HG02798 (cell line): ENCODE measurements around the gene PDE6A.
"Not testable (repeated sequence)": the region's sequence is repeated elsewhere in the genome, so short reads cannot be mapped to it uniquely, and the experiment has no call there.

Experiments used
- ATAC-seq: cut with Tn5 transposase; IDR thresholded peaks from one replicate; pipeline ENCODE4 v1.9.1; 2021; ENCODE audit warnings: mild to moderate bottlenecking; ENCODE audit not compliant: unreplicated experiment, poor library complexity

Gene PDE6A

GRCh38 chr5:149900390-149900789 is 44.2 kb downstream of the PDE6A start:
- ATAC-seq: no peak

GRCh38 chr5:149898811-149899210 is 45.8 kb downstream of the PDE6A start:
- ATAC-seq: no peak

DNA sequence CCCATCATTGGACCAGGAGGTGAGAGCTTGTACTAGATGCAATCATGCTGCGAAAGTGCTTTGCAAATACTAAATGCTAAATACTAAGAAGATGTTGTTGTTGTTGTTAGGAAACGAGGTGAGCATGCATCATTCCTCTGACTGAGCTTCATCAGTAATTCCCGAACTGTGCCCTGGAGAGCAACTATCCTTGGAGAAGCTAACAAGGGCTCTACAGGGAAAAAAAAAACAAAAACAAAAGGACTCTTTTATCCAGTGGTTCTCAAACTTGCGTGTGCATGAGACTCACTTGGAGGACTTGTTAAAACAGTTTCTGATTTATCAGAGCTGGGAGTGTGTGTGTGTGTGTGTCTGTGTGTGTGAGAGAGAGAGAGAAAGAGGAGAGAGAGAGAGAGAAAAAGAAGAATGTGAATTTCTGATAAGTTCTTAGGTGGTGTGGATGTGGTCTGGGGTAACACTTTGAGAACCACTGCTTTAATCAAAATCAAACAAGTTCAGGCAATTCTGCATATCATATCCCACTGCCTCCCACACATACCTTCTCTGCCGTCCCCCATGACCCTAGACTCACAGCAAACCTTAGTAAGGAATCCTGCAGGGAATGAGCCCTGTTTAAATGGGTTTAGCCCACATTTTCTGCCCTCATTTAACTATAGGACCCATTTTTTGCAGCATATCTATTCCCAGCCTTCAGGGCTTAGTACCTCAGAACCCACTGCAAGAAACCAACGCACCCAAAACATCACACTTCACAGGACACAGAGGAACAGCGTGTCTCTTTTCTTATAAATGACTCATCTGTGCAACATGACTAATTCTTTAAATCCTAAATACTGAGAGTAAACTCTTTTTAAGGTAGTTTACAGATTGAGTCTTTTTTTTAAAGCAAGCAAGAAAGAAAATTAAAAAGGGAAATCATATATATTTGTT is 48.9 kb downstream of the PDE6A start:
- ATAC-seq: no peak

DNA sequence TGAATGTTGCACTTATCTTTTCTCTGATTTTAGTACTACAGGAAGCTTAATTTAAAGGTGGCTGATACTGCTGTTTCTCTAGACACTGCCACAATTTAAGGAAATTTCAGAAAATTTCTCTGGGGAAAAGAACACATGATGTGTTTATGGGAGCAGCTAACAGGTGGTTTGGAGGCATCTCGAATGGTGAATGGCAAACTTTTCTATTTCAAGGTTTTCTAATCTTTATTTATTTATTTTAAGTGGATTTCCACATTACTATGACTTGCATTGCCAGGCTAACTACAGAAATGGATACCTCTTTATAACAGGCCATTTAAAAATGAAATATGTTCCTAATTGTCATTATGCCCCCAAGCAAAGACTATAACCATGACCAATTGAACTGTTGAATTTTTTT is 50.4 kb downstream of the PDE6A start:
- no peak for ATAC-seq

DNA sequence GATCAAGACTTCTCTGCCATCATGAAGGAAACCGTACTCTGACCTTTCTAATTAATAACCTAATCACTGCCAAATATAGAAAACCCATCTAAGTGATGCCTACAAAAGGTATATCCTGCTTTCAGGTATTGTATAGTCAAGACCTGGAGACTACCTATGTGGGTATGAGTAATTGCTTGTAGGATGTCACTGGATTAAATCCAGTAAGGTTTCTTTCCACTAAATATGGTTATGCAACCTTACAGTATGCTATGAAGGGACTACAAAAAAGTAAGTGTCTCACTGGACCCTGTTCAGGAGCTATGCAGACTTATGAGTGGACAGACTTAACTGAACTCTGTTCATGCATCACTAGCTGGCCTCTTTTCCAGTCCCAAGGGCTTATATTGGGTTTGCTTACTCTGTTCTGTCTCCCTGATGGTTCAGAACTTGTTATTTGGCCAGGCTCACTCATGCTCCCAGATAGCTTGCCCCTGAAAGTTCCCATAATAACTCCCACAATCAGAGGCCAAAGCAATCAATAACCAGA is 51.1 kb downstream of the PDE6A start:
- no peak for ATAC-seq

DNA sequence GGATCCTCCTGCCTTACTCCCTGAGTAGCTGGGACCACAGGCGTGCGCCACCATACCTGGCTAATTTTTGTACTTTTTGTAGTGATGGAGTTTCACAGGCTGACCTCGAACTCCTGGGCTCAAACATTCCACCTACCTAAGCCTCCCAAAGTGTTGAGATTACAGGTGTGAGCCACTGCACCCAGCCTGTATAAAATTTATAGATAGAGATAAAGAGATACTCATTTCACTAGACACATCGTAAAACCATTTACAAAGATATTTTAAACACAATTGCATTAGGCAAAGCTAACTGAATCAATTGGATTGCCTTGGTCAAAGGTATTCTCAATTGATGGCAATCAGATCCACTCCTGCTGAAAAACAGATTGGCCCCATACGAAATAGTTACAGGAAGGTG is 52.0 kb downstream of the PDE6A start:
- no peak for ATAC-seq

GRCh38 chr5:149888280-149888679 is 56.3 kb downstream of the PDE6A start:
- ATAC-seq: no peak

DNA sequence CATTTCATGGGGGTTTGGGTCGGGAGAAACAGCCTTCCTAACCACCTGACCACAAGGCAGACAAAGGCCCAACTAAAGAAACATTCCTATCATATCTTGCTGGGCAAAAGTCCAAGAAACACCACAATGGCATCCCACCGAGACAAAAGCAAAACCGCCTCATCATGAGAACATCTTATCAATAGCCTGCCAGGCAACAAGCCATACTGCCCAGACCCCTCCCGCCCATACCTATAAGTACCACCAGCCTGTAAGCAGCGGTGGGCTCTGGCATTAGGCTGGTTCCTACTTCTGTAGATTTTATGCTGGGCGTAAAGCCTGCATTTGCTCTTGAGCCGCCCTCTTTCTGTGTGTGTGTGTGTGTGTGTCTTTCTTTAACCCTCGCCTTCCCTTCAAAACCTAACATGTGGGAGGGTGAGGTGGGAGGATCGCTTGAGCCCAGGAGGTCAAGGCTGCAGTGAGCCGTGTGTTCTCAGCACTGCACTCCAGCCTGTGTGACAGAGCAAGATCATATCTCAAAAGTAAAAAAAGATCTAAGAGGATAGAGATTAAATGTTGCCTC is 56.9 kb downstream of the PDE6A start:
- no peak for ATAC-seq

DNA sequence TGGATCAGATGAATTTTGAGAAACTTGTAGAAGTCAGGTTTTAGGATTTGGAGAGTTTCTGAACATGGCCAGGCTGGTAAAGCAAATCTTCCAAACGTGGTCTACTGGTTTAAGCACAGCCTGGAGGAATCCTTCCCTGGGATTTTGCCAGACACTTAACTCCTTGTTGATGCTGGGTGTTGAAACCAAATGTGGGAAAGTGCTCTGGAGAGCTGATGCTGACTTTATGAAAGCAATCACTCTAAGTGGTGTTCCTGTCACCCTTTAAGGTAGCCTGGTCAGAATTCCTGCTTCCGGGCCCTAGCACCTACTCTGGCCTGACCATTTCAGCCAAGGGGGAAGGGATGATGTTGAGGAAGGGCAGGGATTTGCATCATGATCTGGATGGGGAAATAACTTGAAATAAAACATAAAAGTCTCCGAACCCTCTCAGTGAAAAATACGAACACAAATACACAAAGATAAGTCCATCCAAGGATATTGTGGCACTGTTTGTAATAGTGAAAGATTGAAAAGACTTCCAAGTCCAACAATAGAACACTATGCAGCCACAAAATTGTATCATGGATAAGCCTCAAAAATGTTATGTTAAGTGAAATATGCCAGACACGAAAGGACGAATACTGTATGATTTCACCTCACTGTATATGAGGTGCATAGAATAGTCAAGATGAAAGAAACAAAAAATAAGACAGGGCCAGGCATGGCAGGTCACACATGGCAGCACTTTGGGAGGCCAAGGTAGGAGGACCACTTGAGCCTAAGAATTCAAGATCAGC is 57.7 kb downstream of the PDE6A start:
- ATAC-seq: no peak

GRCh38 chr5:149886060-149886459 is 58.5 kb downstream of the PDE6A start:
- no peak for ATAC-seq

DNA sequence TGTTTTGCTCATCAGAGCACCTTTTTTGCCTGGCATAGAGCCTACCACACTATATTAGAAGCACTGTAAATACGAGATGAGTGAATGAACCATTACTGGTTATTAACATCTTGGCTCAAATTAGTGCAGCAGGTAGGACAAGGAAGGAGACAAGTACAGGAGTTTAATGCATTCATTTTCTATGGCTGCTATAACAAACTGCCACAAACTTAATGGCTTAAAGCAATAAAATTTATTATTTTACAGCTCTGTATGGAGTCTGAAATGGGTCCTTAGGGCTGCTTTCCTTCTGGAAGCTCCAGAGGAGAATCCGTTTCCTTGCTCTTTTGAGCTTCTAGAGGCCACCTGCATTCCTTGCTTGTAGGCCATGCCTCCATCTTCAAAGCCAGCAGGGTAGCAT is 59.1 kb downstream of the PDE6A start:
- no peak for ATAC-seq

DNA sequence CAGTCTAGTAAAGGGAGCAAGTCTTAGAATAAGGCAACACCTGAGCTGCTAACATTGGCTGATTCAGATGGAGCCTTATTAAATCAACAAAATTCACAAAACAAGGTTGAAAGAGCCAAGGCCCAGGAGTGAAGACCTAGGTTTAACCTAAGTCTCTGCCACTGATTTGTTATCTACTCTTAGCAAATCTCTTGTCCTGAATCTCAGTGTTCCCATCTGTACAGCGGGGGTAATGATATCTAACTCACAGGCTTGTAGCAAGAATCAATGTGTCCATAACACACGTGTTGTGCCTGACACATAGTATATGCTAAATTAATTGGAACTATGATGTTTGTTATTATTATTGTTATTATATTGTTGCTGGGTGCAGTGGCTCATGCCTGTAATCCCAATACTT is 61.0 kb downstream of the PDE6A start:
- no peak for ATAC-seq

DNA sequence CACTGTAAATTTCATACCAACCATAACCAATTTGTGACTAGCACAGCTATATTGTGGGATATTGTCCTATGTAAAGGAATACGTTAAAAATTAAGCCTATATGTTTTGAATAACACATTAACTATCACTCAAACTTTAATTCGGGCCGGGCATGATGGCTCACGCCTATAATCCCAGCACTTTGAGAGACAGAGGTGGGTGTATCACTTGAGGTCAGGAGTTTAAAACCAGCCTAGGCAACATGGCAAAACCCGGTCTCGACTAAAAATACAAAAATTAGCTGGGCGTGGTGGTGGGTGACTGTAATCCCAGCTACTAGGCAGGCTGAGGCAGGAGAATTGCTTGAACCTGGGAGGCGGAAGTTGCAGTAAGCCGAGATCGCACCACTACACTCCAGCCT is 62.0 kb downstream of the PDE6A start:
- not testable (repeated sequence) for ATAC-seq

DNA sequence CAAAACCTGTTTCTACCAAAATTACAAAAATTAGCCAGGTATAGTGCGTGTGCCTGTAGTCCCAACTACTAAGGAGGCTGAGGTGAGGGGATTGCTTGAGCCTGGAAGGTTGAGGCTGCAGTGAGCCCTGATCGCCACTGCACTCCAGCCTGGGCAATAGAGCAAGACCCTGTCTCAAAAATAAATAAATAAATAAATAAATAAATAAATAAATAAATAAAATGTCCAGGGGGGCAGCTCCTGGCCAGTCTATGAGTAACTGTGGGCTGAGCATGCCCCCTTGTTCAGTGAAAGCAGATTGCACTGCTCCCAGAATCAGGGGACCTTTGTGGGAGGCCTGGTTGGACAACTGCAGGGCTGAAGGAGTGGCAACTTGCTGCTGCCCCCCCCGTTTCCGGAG is 62.7 kb downstream of the PDE6A start:
- ATAC-seq: no peak

GRCh38 chr5:149881069-149881622 is 63.4 kb downstream of the PDE6A start:
- ATAC-seq: no peak

DNA sequence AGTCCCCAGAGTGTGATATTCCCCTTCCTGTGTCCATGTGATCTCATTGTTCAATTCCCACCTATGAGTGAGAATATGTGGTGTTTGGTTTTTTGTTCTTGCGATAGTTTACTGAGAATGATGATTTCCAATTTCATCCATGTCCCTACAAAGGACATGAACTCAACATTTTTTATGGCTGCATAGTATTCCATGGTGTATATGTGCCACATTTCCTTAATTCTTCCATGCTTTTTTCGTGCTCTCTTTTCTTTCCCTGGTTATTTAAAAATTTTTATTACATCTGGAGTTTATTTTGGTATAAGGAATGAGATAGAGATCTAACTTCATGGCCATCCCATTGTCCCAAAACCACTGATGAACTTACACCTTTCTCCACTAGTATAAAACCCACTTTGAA is 65.0 kb downstream of the PDE6A start:
- ATAC-seq: not testable (repeated sequence)

DNA sequence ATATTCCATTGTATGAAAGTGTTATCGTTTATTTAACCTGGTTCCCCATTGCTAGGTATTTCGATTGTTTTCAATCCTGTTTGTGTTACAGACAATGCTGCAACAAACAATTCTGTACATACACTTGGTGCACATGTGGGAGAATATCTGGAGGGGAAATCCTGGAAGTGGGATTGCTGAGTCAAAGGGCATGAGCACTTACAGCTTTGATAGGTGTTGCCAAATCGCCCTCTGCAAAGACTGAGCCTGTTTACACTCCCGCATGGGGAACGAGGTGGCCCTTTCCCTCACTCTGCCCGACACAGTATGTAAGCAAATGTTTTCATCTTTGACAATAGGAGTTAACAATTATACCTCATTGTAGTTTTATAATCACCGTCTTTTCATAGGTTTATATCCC is 66.2 kb downstream of the PDE6A start:
- no peak for ATAC-seq

DNA sequence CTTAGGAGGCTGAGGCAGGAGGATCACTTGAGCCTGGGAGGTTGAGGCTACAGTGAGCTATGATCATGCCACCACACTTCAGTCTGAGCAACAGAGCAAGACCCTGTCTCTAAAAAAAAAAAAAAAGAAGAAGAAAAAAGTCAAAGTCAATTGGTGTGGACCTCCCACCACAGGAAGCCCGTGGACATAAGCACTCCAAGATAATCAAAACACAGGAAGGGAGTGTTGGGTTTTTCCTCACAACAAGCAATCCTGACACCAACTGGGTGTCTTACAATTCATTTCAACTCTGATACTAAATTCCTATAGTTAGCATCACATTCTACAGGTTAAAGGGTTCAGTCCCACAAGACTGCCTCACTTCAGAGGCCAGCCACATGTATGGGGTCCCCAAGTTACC is 70.7 kb downstream of the PDE6A start:
- no peak for ATAC-seq

DNA sequence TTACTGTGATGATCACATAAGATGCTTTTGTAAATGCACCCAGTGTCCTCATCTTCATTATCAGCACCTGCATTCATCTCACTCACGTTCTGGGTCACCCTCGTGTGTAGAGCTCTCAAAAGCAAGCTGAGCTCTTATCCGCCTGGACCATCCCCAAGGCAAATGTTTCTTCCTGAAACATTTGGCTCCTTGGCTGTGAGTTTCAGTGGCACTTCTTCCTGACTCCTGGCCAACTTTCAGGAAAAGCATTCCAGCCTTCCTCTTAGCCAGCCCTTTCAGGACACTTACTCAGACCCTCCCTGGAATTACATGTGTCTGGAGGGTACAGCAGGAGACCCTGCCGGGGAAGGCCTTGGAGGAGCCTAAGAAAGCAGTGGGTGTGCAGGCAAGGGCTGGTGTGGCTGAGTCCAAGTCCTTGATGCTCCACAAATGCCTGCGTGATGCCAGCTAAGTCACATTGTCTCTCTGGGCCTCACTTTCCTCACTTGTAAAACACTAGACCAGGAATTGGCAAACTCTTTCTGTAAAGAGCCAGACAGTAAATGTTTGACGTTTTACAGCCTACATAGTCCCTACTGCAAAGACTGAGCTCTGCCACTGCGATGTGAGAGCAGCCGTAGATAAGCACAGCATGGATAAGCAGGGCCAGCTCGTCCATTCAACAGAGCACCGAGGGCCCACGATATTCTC is 72.1 kb downstream of the PDE6A start:
- ATAC-seq: no peak

GRCh38 chr5:149871471-149871870 is 73.1 kb downstream of the PDE6A start:
- ATAC-seq: no peak
